ENCODE measurements around the gene FCHSD1.

DNA sequence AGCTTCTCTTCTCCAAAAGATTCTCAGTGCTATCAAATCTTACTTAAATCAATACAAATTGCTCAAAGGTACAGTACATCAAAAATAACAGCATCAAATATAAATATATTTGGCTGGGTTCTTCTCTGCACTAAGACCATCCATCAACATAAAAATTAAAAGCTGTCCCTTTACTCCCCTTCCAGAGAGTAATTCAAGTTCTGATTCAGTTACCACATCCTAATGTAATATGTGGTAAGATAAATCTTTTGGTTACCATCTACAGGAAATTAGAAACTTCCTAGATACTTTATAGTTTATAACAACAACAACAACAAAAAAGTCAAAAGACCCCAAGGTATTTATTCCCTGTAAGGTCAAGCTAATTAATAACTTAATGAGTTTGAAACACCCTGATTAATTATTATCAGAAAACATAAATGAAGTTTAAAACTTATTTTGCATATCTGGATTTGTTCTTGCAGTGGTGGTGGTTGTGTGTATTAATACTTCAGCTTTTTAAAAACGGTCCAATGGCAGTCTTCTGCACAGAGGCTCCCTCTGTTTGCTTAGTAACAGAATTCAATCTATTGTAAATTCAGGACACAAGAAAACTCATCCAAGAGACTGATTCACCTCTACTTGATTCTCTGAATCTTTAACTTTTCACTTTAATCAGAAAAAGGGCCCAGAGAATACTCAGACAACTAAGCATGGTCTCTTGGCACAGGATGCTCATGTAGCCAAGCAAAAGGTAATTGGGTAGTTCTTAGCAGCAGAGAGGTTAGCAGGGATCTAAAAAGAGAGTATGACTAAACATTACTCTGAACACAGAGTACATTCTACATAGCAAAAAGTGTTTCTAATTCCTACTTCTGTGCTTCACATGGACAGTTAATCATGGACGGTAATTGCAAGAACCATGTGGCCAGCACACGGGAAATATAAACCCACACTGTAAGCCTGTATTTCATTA lies 52.5 kb downstream of the FCHSD1 start:
- TF ChIP-seq, protein P1, sequence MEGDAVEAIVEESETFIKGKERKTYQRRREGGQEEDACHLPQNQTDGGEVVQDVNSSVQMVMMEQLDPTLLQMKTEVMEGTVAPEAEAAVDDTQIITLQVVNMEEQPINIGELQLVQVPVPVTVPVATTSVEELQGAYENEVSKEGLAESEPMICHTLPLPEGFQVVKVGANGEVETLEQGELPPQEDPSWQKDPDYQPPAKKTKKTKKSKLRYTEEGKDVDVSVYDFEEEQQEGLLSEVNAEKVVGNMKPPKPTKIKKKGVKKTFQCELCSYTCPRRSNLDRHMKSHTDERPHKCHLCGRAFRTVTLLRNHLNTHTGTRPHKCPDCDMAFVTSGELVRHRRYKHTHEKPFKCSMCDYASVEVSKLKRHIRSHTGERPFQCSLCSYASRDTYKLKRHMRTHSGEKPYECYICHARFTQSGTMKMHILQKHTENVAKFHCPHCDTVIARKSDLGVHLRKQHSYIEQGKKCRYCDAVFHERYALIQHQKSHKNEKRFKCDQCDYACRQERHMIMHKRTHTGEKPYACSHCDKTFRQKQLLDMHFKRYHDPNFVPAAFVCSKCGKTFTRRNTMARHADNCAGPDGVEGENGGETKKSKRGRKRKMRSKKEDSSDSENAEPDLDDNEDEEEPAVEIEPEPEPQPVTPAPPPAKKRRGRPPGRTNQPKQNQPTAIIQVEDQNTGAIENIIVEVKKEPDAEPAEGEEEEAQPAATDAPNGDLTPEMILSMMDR (conservative IDR thresholded peaks at IDR 0.05; ENCODE audit: low read length): no peak
- TF ChIP-seq EZH2phosphoT487 (IDR thresholded peaks at IDR 0.05; ENCODE audit: borderline replicate concordance, low read depth, low read length): no peak

Measured in OCI-LY7 (cell line).